Effector CD8-positive, alpha-beta T cell (primary cell): Measurements from ENCODE around the gene PLIN4.
"Not testable (repeated sequence)": the region's sequence is repeated elsewhere in the genome, so short reads cannot be mapped to it uniquely, and the experiment has no call there.

ENCODE experiments used
- DNase-seq: peaks from one replicate; lab custom pipeline; 2025; lab: John Stamatoyannopoulos, UW
- total RNA-seq, 4 experiments: gene quantifications; one replicate each; lab custom pipeline; 2026; lab: John Stamatoyannopoulos, UW

Gene PLIN4, protein sequence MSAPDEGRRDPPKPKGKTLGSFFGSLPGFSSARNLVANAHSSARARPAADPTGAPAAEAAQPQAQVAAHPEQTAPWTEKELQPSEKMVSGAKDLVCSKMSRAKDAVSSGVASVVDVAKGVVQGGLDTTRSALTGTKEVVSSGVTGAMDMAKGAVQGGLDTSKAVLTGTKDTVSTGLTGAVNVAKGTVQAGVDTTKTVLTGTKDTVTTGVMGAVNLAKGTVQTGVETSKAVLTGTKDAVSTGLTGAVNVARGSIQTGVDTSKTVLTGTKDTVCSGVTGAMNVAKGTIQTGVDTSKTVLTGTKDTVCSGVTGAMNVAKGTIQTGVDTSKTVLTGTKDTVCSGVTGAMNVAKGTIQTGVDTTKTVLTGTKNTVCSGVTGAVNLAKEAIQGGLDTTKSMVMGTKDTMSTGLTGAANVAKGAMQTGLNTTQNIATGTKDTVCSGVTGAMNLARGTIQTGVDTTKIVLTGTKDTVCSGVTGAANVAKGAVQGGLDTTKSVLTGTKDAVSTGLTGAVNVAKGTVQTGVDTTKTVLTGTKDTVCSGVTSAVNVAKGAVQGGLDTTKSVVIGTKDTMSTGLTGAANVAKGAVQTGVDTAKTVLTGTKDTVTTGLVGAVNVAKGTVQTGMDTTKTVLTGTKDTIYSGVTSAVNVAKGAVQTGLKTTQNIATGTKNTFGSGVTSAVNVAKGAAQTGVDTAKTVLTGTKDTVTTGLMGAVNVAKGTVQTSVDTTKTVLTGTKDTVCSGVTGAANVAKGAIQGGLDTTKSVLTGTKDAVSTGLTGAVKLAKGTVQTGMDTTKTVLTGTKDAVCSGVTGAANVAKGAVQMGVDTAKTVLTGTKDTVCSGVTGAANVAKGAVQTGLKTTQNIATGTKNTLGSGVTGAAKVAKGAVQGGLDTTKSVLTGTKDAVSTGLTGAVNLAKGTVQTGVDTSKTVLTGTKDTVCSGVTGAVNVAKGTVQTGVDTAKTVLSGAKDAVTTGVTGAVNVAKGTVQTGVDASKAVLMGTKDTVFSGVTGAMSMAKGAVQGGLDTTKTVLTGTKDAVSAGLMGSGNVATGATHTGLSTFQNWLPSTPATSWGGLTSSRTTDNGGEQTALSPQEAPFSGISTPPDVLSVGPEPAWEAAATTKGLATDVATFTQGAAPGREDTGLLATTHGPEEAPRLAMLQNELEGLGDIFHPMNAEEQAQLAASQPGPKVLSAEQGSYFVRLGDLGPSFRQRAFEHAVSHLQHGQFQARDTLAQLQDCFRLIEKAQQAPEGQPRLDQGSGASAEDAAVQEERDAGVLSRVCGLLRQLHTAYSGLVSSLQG (N-terminal part only)
- total RNA-seq: 0 to 0.18 (median 0) reads per million in 4 experiments

DNA sequence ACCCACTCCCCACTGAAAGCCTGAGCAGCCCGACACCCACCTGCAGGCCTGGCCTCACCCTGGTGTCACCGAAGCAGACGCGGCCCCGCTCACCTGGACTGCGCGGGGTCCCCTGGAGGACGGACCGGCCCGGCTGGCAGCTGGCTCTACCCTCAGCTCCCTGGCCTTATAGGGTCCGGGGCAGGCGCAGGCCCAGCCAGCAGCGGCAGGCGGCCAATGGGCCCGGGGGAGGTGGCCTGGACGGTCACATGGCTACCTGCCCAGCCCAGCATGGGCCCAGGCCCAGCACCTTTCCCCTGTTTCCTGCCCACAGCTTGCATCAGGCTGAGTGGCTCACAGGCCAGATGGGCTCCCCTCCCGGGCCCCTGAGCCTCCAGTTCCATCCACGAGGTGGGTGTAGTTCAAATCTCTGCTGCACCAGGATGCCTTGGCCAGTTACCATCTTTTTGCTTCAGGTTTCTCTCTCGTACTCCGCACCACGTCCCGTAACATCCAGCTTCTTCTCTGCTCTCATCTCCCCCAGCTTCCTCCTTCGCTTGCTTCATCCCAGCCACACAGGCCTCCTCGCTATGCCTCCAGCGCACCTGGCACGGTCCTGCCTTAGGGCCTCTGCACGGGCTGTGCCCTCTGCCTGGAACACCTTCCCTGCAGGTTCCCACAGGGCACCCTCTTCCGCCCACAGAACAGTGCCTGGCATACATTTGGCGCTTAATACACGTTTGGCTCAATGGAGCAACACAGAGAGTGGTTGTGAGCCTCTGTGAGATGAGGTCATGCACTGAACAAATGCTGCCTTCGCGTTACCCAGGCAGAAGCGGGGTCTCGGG is at the start of gene PLIN4:
Gene PLIN4 (minus strand): TSS at position 142 of the 827 bp plus-strand sequence. CDS start 214 bp downstream, outside the sequence.
- DNase-seq: no peak

DNA sequence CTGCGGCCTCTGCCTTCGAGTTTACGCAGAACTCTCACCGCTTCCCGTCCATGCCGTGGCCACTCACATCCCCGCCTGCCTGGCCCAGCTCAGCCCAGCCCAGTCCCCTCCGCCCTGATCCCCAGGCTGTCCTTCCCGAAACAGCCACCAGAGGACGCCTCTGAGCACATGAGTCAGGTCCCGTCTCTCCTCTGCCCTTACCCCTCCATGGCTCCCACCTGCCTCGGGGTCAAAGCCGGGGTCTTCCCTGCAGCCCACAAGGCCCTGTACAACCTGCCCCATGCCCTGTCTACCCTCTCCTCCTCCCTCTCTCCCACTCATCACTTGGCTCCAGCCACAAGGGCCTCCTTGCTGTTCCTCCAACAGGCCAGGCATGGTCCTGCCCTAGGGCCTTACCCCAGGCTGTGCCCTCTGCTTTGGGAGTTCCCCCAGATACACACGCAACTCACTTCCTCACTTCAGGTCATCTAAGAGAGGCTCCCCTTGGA is 49.3 kb upstream of the PLIN4 start:
- DNase-seq: peak; percentile 59

DNA sequence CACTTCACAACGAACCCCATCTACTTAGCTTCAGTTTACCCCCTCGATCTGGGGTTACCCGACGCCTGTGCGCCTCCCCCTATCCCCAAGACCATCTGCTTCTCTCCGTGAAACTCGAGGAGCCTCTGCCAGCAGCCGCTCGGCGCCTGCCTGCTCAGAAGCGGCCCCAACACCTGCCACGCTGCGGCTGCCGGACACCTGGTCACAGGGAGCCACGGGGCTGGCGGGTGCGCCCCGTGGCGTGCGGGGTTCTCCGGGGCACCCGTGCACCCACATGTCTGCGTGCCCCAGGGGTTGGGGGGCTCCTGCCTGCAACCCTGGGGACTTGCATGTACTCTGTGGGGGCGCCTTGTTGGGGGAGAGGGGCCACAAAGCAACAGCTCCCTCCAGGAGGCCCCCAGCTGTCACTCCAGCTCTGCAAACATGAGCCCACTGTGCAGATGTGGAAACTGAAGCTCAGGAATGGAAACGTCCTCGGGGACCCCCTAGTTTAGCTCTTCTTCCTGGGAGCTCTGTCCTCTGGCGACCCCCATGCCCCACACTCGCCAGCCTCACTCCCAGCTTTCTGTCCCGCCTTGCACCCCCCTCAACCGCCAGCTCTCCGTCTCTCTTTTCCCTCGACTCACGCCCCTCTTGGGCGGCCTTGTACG is 48.2 kb upstream of the PLIN4 start:
- DNase-seq: no peak

GRCh38 chr19:4563562-4563961 is 45.3 kb upstream of the PLIN4 start:
- DNase-seq: not testable (repeated sequence)

DNA sequence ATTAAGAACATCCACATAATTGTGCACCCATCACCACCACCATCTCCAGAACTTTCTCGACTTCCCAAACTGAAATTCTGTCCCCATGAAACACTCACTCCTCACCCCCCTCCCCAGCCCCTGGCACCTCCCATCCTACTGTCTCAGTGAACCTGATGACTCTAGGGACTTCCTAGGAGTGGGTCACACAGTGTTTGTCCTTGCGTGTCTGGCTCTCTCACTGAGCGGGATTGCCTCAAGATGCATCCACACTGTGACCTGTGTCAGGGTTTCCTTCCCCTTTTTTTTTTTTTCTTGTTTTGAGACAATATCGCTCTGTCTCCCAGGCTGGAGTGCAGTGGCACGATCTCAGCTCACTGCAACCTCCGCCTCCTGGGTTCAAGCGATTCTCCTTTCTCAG is 43.8 kb upstream of the PLIN4 start:
- DNase-seq: not testable (repeated sequence)

DNA sequence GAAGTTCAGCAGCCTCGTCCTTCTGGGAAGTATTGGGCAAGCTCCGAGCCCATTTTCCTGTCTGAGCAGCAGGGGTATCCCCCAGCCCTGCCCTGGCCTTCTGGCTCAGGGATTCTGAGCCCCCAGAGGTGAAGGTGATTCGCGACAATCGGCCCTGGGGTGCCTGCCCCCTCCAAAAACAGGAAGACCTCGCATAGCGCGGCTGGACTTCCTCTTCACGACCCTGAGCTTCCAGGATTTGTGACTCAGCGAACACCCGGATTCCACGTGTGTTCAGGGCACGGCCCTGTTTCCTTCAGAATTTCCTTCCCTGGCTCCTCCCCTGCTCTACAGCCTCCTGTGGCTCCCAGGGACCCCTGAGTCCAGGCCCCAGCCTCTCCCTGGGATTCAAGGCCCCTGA is 41.3 kb upstream of the PLIN4 start, which contains the start of gene SEMA6B:
Gene SEMA6B (minus strand): TSS at position 116 of the 400 bp plus-strand sequence. CDS start 1,227 bp downstream, outside the sequence.
- DNase-seq: no peak

DNA sequence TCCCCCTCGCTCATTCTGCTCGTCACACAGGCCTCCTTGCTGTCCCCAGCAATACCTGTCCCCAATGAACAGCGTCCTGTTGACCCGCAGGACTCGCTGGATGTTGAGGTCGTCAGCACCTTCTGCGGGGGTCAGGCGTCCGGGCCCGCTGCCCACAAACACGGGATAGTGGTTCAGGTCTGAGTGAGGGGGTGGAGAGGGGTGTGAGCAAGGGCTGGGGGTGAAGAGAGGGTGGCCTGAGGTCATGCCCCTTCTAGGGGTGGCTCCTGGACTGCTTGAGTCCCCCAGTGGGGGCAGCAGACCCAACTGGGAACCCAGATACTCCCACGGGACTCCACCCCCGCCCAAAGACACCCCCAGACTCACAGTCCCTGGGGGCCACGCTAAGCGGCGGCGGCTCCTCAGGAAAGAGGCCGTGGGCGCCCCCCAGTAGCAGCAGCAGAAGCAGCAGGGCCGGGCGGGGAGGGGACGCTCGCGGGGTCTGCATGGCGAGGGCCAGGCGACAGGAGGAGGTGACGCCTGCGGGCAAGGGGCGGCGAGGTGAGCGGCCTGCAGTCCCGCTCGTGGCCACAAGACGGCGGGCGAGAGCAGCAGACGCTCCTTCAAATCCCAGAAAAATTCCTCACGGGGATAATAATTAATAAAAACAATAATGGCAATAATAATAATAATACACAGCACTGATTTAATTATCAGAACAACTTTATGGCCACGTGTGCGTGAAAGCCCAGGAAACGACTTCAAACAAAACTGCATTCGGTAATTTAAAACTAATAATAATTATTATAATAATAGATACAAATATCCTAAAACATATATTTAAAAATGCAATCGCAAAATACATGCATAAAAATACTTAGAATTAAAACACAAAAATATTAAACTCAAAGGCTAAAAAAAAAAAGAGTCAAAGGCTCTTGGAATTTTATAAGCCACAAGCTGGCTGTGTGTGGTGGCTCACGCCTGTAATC is 40.0 kb upstream of the PLIN4 start:
- DNase-seq: peak; percentile 17

DNA sequence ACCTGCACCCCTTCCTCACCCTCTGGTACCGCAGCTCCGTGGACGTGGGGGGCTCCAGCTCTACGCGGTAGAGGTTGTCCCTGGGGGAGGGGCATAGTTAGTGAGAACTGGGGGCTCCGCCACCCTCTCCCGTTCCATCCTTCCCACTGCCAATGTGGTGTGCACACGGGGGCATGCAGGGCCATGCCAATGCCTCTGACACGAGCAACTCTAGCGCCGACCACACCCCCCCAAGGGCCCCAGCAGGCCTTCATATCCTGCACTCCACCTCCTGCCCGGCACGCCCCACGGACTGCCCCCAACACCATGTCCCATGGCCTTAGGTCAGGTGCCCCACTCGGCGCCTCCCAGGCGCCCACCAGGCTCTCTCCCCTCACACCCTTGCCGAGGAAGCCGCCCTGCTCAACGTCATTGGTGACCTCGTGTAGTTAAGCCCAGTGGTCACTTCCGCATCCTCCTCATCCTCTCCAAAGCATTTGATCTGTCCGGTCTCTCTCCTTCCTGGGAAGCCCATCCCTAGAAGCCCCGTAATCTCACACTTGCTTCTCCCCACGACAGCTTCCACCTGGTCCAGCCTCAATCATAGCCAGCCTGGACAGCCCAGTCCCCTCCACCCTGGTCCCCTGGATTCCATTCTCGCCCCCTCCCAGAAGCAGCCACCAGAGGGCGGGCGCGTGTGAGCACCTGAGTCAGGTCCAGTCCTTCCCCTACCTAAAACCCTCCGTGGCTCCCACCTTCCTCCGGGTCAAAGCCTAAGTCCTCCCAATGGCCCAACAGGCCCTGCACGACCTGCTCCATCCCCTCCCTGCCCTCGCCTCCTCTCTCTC is 39.1 kb upstream of the PLIN4 start:
- DNase-seq: no peak

DNA sequence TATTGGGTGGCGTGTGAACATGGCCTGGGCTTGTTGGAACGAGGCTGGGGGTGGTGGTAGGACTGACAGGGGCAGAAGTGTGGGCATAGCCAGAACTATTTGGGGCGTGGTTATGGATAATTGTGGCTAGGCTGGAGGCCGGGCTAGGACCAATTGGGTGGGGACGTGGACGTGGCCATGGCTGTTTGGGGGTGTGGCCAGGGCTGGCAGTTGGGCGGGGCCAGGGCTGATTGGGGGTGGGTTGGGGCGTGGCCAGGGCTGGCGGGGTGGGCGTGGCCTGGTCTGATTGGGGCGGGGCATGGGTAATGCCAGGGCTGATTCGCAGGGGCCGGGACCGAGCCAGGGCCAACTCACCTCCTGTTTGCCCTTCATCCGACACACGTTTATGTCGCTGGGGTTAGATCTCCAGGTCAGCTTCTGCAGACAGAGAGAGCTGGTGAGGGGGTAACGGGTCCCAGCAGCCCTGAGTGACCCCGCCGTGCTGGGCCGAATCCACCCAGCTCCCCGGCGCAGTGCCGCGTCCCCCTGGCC is 38.4 kb upstream of the PLIN4 start:
- DNase-seq: no peak

- DNase-seq: no peak
These were observed 37.6 kb upstream of the PLIN4 start for GRCh38 chr19:4555657-4556561.

GRCh38 chr19:4554717-4555116 is 36.4 kb upstream of the PLIN4 start:
- DNase-seq: no peak

GRCh38 chr19:4553775-4554174 is 35.5 kb upstream of the PLIN4 start:
- DNase-seq: no peak

DNA sequence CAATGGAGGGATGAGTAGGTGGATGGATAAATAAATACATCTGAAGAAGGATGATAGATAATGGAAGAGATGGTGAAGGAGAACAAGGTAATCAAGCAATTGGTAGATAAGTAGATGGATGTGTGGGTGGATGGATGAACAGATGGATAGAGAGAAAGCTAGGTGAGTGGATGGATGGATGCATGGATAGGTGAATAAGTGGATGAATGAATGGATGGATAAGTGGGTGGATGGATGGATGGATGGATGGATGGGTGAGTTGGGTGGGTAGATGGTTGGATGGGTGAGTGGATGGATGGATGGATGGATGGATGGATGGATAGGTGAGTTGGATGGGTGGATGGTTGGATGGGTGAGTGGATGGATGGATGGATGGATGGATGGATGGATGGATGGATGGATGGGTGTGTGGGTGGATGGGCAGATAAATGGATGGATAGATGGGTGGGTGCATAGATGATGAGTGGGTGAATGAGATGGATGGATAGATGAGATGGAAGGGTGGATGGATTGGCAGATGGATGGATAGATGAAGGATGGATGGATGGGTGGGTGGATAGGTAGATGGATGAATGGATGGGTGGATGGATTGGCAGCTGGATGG is 34.9 kb upstream of the PLIN4 start:
- DNase-seq: no peak

- no peak for DNase-seq
These were observed 34.2 kb upstream of the PLIN4 start for GRCh38 chr19:4552525-4552819.

- DNase-seq: no peak
These were observed 32.3 kb upstream of the PLIN4 start for GRCh38 chr19:4550479-4551050.

GRCh38 chr19:4550018-4550417 is 31.7 kb upstream of the PLIN4 start:
- no peak for DNase-seq
